Erythroblast (primary cell): Measurements from ENCODE around the gene ENG.

Experiments
- GATA1 ChIP-seq: IDR thresholded peaks from 2 replicates; pipeline ENCODE4 v1.6.1; 2011; ENCODE audit warnings: low read depth, mild to moderate bottlenecking, control low read depth, low read length, moderate library complexity
- POLR2A ChIP-seq: IDR thresholded peaks from 2 replicates; pipeline ENCODE4 v1.6.1; 2011; ENCODE audit warnings: mild to moderate bottlenecking, low read length

DNA sequence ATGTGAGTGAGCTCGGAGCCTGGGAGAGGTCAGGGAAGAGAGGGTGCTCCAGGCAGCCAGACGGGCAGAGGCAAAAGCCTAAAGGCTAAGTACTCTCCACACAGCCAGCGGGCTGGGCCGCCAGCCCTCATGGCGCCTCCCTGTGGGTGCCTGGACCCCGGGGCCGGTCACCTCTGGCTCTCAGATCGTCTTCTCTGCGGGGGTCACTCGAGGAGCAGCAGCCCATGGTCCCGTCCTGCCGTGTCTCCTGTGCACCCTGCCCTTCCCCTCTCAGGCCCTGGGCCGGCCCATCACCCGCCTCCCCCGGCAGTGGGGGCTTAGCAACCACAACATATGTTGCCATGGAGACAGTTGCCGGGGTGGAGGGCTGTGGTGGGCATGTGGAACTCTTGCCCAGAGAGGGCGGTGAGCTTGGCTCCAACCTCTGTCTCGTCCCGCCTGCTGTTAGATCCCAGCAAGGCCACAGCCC lies 18.8 kb upstream of the ENG start:
- TF ChIP-seq POLR2A = no peak
- no peak for TF ChIP-seq GATA1
